ENCODE measurements around the gene IL27RA. TPM values are rescaled to one million over a fixed set of nuclear protein-coding genes. Genes with fewer than 3 reads are reported as not detected.
"Not testable (repeated sequence)": the region's sequence is repeated elsewhere in the genome, so short reads cannot be mapped to it uniquely, and the experiment has no call there.

IL27RA gene
- total and polyA plus RNA-seq, 2 donors from 2014 or later = 3.1 to 14.1 TPM

DNA sequence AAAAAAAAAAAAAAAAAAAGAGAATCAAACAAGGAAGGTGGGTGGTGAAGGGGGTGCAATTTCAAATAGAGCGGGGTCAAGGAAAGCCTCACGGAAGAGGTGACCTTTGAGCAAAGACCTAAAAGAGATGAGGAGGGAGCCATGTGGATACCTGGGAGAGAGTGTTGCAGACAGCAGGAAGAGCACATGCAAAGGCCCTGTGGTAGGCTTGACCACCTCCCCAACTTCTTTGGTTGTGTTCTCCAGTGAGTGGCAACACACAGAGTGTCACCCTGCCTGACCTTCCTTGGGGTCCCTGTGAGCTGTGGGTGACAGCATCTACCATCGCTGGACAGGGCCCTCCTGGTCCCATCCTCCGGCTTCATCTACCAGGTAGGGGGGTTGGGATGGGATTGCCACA, 18.9 kb downstream of the IL27RA start:
- no peak for FAIRE-seq
- intact Hi-C loops (cut with DNase I) = loop anchor here (10.0 kb wide), 1 partner anchor 166 kb away; no protein-coding TSS in a partner anchor

DNA sequence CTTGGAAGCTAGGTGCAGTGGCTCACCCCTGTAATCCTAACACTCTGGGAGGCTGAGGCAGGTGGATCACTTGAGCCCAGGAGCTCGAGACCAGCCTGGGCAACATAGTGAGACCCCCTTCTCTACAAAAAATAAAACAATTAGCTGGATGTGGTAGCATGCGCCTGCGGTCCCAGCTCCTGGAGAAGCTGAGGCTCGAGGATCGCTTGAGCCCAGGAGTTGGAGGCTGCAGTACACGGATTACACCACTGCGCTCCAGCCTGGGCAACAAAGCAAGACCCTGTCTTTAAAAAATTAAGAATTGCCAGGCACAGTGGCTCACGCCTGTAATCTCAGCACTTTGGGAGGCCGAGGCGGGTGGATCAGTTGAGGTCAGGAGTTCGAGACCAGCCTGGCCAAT, 19.4 kb downstream of the IL27RA start:
- not testable (repeated sequence) for DNase-seq; H3K27me3 ChIP-seq (ENCODE audit: control insufficient read depth, insufficient read depth, low read length); H3K9me3 ChIP-seq (ENCODE audit: control insufficient read depth in 2 of 3, insufficient read depth in 1 of 3, low read length in 3 of 3); H3K36me3 ChIP-seq (ENCODE audit: control insufficient read depth in 2 of 3, insufficient read depth in 3 of 3, low read length in 3 of 3); H3K4me3 ChIP-seq (ENCODE audit: low read length in 3 of 3); H3K4me1 ChIP-seq (ENCODE audit: control insufficient read depth in 2 of 3, insufficient read depth in 2 of 3, low read depth in 1 of 3, low read length in 3 of 3); H3K27ac ChIP-seq (ENCODE audit: low read depth in 2 of 2, low read length in 2 of 2); FAIRE-seq; H3K9ac ChIP-seq (ENCODE audit: low read length in 3 of 3)
- intact Hi-C loops (cut with DNase I) = loop anchor here (10.0 kb wide), 1 partner anchor 166 kb away; no protein-coding TSS in a partner anchor

More for the DNA sequence above, 18.9 kb downstream of the IL27RA start:
- H3K4me1 ChIP-seq (ENCODE audit: control insufficient read depth in 2 of 3, insufficient read depth in 2 of 3, low read depth in 1 of 3, low read length in 3 of 3) = no peaks in the 10 kb centered on the region
- H3K9me3 ChIP-seq (ENCODE audit: control insufficient read depth in 2 of 3, insufficient read depth in 1 of 3, low read length in 3 of 3) = peaks cover 0 to 5% (median 0%) of the 10 kb centered on the region in 3 donors
- no peak overlapping the region for H3K9ac ChIP-seq (ENCODE audit: low read length in 3 of 3)
- TF ChIP-seq, protein P1, sequence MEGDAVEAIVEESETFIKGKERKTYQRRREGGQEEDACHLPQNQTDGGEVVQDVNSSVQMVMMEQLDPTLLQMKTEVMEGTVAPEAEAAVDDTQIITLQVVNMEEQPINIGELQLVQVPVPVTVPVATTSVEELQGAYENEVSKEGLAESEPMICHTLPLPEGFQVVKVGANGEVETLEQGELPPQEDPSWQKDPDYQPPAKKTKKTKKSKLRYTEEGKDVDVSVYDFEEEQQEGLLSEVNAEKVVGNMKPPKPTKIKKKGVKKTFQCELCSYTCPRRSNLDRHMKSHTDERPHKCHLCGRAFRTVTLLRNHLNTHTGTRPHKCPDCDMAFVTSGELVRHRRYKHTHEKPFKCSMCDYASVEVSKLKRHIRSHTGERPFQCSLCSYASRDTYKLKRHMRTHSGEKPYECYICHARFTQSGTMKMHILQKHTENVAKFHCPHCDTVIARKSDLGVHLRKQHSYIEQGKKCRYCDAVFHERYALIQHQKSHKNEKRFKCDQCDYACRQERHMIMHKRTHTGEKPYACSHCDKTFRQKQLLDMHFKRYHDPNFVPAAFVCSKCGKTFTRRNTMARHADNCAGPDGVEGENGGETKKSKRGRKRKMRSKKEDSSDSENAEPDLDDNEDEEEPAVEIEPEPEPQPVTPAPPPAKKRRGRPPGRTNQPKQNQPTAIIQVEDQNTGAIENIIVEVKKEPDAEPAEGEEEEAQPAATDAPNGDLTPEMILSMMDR (IDR thresholded peaks at IDR 0.05; ENCODE audit: borderline replicate concordance, extremely low read depth, insufficient read depth) = no peak
- H3K27ac ChIP-seq (ENCODE audit: low read depth in 2 of 2, low read length in 2 of 2) = no peak overlapping the region
- H3K36me3 ChIP-seq (ENCODE audit: control insufficient read depth in 2 of 3, insufficient read depth in 3 of 3, low read length in 3 of 3) = no peaks in the 10 kb centered on the region
- H3K27me3 ChIP-seq (ENCODE audit: control insufficient read depth, insufficient read depth, low read length) = no peaks in the 10 kb centered on the region
- no peak for DNase-seq
- no peak overlapping the region for H3K4me3 ChIP-seq (ENCODE audit: low read length in 3 of 3)

- FAIRE-seq (no peak), DNase-seq (no peak)
- Histone ChIP-seq H3K9ac (ENCODE audit: low read length in 3 of 3) (no peak overlapping the region), H3K4me1 (ENCODE audit: control insufficient read depth in 2 of 3, insufficient read depth in 2 of 3, low read depth in 1 of 3, low read length in 3 of 3) (no peaks in the 10 kb centered on the region), H3K36me3 (ENCODE audit: control insufficient read depth in 2 of 3, insufficient read depth in 3 of 3, low read length in 3 of 3) (no peaks in the 10 kb centered on the region), H3K27me3 (ENCODE audit: control insufficient read depth, insufficient read depth, low read length) (no peaks in the 10 kb centered on the region), H3K27ac (ENCODE audit: low read depth in 2 of 2, low read length in 2 of 2) (no peak overlapping the region), H3K9me3 (ENCODE audit: control insufficient read depth in 2 of 3, insufficient read depth in 1 of 3, low read length in 3 of 3) (peaks cover 0 to 5% (median 0%) of the 10 kb centered on the region in 3 donors), H3K4me3 (ENCODE audit: low read length in 3 of 3) (no peak overlapping the region)
- TF ChIP-seq, protein P1 (IDR thresholded peaks at IDR 0.05; ENCODE audit: borderline replicate concordance, extremely low read depth, insufficient read depth) = no peak
- intact Hi-C loops (cut with DNase I) = loop anchor here (10.0 kb wide), 1 partner anchor 167 kb away; no protein-coding TSS in a partner anchor
Measured at GRCh38 chr19:14051980-14052379, 20.4 kb downstream of the IL27RA start.

- H3K36me3 ChIP-seq (ENCODE audit: control insufficient read depth in 2 of 3, insufficient read depth in 3 of 3, low read length in 3 of 3) = no peaks in the 10 kb centered on the region
- no peak overlapping the region for H3K27ac ChIP-seq (ENCODE audit: low read depth in 2 of 2, low read length in 2 of 2)
- H3K4me1 ChIP-seq (ENCODE audit: control insufficient read depth in 2 of 3, insufficient read depth in 2 of 3, low read depth in 1 of 3, low read length in 3 of 3) = no peaks in the 10 kb centered on the region
- peaks cover 0 to 5% (median 0%) of the 10 kb centered on the region in 3 donors for H3K9me3 ChIP-seq (ENCODE audit: control insufficient read depth in 2 of 3, insufficient read depth in 1 of 3, low read length in 3 of 3)
- H3K9ac ChIP-seq (ENCODE audit: low read length in 3 of 3) = no peak overlapping the region
- DNase-seq (no peak), FAIRE-seq (no peak)
- no peak overlapping the region for H3K4me3 ChIP-seq (ENCODE audit: low read length in 3 of 3)
- intact Hi-C loops (cut with DNase I) = loop anchor here (10.0 kb wide), 1 partner anchor 168 kb away; no protein-coding TSS in a partner anchor
- TF ChIP-seq, protein P1 (IDR thresholded peaks at IDR 0.05; ENCODE audit: borderline replicate concordance, extremely low read depth, insufficient read depth) = no peak
- H3K27me3 ChIP-seq (ENCODE audit: control insufficient read depth, insufficient read depth, low read length) = no peaks in the 10 kb centered on the region
Measured at GRCh38 chr19:14052470-14052869, 20.9 kb downstream of the IL27RA start.

Measured in kidney (tissue), 14 donors.